ENCODE results near the gene FAM107B. TPM values are rescaled to one million over a fixed set of nuclear protein-coding genes. Genes with fewer than 3 reads are reported as not detected.

The FAM107B gene
- total and polyA plus RNA-seq, 2 of the 8 experiments (the other 6 are each of a cell fraction or from before 2014, with no cell fraction given), result 7.5 to 28.1 TPM

GRCh38 chr10:14676732-14677131 is 98.0 kb downstream of the FAM107B start (continued):
- no peak for TF ChIP-seq HDAC2 (IDR thresholded peaks at IDR 0.05; ENCODE audit: borderline replicate concordance in 1 of 2, low read depth in 2 of 2, low read length in 2 of 2)
- TF ChIP-seq CBX8 (IDR thresholded peaks at IDR 0.05; ENCODE audit: borderline replicate concordance, low read depth, low read length), result no peak
- no peak for TF ChIP-seq USF2 (IDR thresholded peaks at IDR 0.05; ENCODE audit: low read length)

Data from H1 (cell line).